GM18520 (cell line): ENCODE results near the gene IAPP.
A peak's percentile ranks its signal among the peaks of the same experiment; 100 is the strongest.
"Not testable (repeated sequence)": the region's sequence is repeated elsewhere in the genome, so short reads cannot be mapped to it uniquely, and the experiment has no call there.

Experiments used
- ATAC-seq: cut with Tn5 transposase; IDR thresholded peaks from one replicate; pipeline ENCODE4 v1.9.1; 2021; ENCODE audit not compliant: unreplicated experiment

The IAPP gene

DNA sequence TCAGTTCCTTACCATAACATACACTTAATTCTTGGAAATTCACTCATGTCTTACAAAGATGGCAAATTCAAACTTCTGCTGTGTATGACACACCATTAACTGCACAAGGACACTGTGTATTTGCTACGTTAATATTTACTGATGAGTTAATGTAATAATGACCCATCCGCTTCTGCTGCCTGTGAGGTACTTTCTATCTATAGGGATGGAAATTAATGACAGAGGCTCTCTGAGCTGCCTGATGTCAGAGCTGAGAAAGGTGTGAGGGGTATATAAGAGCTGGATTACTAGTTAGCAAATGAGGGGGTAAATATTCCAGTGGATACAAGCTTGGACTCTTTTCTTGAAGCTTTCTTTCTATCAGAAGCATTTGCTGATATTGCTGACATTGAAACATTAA, at the start of gene IAPP:
Gene IAPP (plus strand): TSS at position 301 of the 400 bp plus-strand sequence. CDS start 450 bp downstream, outside the sequence.
- no peak for ATAC-seq

DNA sequence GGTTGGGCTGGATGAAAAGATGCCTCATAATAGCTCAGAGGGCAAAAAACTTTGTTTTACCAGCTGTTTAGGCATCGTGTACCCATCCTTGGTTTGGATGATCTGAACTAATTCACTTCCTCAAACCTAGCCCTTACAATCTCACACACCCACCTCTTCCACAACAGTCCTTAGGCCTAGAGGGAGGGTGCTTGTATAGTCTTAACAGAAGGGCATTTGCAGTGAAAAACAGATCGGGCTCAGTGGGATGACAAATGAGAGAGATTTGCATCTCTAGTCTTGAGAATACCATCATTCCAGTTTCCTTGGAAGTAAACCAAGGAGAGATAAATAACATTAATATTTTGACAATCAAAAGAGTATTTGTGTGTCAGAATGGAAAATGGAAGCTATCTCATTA, 49.0 kb upstream of the IAPP start:
- ATAC-seq, result no peak

DNA sequence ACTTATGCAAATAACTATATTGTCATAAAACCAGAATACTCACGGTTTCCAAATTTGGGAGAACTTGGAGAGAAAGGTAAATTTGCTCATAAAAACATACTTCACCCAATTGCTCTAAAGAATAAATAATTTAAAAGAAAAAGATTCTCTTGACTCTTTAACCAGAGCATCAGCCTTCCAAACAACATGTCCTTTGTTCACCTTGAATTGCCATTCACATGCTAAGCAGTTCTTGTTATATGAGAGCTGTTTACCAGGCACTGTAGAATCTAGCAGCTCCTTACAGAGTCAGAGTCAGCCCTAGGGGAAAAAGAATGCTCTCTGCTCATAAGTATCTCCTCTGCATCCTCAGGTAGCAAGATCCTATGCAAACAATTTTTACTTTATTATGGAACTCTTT, 48.2 kb upstream of the IAPP start:
- ATAC-seq, result no peak

DNA sequence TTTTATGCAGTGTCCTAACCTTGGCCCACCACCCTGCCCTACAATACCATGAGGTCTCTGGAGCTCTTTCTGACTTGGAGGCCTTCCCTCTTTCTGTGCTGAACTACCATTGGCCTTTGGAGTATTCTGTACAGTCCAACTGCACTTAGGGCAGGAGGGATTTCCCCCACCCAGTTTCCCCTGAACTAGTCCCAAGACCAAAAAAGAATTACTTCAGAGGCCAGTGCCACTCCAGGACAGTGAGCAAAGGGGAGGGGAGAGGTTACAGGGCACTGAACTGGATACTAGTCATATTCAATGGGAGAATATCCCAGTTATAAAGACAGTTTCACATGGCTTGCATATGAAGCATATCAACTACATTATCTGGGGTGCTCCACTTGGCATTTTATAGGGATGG, 44.1 kb upstream of the IAPP start:
- no peak for ATAC-seq

DNA sequence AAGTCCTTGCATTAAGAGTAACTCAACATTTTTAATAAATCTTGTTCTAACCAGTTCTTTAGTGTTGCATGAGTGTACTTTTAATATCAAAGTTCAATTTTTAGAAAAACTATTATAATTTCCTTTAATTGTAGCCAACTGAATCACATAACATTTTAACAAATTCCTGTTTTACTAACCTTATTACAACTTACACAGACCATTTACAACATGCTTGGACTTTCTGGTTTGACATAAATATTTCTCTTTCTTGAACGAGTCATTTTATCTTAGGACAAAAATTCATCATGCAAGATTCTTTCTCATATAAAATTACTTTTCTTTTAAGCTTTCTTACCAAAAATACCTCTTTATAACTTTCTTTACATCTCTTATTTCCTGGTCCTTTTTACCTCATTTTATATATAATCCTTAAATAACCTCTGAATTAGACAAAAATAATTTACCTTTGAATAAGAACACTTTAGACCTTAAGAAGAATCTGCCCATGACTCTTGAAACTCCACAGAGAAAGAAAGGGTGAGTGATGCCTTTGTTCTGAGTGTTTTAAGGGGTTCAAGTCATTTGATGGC, 41.9 kb upstream of the IAPP start:
- ATAC-seq, result no peak

DNA sequence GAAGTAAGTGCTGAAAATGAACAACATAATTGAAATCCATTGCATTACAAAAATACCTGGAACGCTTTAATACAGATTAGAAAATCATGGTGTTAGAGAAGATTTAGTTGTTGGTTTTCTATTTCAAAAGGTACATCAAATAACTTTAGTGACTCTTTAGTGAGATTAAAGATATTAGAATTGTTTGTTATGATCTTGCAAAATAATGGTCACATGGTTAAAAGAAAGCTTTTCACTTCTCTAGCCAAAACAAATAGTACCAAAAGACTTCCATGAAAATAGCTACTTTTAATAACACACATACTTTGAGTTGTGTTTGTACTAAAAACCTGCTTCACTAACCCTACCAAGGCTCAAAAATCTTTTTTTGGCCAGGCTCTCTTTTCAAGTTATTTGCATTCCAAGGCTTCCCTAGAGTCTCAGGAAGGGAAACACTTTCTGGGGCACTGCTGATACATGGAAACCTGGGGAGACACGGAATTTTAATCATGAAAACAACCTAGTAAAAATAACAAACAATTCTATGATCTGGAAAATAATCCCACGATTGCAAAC, 37.9 kb upstream of the IAPP start, which contains the start of gene SLCO1A2:
Gene SLCO1A2 (minus strand): TSS at position 147 of the 555 bp plus-strand sequence. CDS start 270 bp downstream, outside the sequence.
- ATAC-seq, result no peak

DNA sequence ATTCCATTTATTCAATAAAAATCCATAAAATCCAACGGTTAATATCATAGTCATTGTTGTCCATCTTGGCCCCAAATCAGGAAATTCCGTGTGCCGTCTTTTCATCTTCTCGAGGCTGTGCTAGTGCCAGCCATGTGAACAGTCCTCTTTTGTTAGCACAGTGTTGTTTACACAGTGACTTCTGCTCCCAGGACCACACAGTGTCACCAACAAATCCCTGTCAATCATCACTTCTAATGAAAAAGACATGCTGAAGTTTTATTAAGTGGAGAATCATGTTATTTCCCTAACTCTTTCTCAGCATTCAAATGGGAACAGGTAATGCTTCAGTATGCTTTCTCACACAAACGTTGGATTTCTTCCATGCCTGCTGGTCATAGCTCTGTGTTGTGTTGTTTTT, 36.0 kb upstream of the IAPP start:
- ATAC-seq, result no peak

DNA sequence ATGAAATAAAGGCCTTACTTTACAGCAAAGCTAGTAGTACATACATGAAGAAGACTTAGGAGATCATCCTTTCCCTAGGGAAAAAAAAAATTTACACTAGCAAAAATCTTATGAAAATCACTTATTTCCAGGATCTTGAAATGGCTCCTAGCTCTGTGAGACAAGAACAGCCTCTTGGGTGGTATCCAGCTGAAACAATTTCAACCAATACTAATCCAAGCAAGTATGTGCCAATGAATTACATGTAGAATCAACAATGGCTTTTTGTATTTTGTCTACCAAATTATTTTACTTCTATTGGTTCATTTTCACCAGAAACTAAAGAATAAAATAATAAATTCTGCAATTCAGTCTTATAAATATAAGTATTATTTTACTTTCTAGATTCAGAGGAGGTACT, 35.2 kb upstream of the IAPP start:
- ATAC-seq, result no peak

DNA sequence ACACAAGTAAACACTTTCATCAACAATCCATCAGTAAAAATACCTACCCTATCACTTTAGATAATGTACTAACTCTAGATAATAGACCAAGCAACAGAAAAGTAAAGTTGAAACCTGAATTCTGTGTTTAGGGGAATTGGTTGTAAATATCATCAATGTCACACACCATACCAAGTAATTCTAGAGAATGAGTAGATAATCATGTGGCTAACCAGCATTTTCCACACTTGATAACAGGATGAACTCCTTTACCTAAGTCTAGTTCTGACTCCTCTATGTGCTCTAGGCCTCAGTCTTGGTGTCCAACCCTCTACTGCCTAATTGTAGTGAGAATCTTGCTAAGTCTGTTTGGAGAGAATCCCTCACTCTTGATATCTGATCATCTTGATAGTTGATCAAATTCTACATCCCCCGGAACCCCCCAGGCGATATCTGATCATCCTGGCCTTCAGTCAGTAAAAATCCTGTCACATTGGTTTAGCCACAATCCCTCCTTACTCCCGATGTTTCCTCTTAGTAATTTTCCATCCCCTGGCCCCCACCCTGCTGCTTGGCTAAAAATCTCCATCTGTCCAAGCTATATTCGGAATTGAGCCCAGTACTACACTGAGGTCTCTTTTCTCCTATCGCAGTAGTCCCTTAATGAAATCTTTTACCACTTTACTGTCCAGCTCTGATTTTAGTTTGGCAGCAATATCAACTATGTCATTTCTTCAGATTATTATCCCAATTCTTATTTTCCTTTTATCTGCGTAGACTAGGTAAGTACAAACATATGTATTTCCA, 34.5 kb upstream of the IAPP start:
- ATAC-seq, result no peak

DNA sequence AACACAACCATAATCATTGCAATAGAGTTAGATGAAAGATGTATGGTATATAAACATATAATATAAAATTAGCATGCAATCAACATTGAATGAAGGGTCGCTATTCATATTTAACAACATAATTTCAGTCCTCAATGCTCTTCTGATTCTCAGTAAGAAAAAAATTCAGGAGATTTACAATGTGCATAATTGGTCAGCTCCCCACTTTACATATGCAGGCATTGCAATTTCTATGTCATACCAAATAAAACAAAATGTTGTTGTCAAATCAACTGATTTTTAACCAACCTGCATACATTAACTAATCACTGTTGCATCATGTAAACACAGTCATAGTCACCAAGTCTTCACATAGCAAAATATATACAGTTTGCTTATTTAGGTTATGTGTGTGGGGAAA, 32.8 kb upstream of the IAPP start:
- no peak for ATAC-seq

DNA sequence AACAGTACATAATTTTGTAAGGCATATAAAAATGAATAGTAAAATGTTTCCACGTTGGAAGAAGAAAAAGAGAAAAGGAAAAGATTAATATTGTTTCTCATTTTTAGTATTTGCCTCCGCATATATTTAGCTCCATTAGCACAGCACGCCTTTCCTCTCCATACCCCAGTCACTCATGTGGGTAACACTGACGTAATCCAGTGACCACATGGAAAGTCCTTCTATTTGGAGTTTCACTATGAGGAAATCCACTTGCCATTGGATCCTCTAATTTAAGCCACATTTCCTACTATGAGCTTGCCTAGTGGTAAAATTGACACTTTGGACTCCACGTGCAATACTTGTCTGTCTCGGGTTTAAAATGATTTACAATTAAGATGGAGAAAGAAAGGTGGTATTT, 32.3 kb upstream of the IAPP start:
- ATAC-seq, result no peak

DNA sequence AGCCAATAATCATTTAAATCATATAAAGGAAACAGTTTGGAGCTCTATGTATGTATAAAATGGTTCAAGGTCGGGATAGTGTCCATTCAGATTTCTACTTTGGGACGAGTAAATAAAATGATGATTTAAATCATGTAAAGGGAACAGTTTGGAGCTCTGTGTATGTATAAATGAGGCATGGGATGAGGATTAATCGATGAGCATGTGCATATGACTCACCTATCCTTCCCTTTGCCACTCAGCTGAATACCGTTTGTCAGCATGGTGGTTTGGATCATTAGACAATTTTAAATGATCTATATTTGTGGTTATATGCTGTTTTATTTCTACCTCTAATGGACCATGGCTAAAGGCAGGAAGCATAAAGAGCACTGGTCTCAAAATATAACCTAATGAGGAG, 30.9 kb upstream of the IAPP start:
- no peak for ATAC-seq

DNA sequence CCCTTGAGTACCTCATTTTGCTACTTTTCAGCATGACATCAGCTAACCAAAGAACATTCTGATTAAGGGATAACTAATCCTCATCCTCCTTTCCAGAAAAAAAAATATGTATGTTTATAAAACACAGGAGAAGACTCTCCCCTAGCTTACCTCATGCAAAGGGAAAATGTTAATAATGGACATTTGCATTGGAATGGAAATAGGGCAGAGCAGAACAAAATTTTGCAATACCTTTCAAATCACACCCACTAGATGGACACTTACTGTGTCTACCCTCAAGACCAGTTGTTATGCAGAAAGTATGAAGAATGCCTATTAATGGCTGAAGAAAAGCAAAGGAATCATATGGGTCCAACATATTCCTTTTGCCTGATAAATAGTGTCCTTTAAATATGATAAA, 29.1 kb upstream of the IAPP start:
- ATAC-seq, result no peak

DNA sequence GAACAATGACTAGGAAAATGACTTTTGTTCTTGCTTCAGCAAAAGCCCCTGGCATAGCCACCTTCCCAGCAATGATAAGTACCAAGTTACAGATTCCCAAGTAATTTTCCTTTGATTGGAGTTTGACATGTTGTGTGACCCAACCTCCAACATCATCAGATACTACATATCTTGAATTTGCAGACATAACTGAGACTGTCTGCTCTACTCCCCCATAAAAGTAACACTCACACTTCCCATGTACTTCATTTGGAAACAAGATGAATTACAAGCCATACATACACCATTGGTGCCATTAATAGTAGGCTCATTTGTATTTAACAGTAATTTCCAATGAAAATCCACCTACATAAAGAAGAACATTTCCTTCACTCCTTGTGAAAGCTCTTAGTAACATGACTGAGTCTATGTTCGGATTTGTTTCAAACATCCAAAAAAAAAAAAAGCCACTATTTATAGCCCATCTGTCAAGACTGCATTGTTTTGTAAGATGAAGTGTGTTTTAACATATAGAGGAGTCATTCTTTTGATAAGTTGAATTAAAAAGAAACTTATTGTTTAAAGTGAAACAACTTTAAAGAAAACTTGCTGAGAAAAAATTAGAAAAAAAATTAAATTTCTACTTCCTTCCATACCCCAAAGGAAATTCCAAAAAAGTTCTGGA, 26.0 kb upstream of the IAPP start:
- ATAC-seq, result no peak

DNA sequence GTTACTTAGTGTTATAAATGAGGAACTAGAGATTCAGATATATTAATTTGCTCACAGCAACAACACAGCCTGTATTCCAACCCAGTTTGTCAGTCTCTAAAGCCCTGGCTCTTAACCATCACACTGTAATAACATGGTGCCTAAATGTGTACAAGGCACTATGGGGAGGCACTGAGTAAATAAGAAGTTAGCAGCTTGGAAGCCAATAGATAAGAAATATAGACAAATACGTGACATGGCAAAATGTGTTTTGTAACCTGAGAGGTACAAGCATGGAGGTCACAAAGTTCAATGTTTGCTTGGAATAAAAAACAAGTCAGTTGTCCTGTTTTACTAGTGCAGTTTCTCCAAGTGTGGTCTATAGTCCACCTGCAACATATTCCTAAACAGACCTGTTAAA, 21.7 kb upstream of the IAPP start:
- no peak for ATAC-seq

DNA sequence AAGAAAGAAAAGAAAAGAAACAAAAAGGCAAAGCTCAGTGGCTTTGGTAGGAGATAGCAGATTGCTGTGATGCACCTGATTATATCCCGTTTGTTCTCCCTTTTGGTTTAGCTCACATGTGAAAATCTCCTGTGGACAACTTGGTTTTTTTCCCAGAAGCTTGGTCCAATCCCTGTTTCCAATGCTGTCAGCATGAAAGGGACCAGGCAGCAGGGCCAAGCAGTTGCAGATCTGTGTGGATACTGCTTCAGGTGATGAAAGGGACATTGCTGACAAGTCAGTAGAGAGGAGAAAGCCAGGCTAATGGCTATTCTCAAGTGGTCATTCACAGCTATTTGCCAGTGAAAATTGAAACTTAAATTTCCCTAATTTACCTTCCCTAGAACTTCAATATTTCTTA, 19.2 kb upstream of the IAPP start:
- ATAC-seq, result no peak

DNA sequence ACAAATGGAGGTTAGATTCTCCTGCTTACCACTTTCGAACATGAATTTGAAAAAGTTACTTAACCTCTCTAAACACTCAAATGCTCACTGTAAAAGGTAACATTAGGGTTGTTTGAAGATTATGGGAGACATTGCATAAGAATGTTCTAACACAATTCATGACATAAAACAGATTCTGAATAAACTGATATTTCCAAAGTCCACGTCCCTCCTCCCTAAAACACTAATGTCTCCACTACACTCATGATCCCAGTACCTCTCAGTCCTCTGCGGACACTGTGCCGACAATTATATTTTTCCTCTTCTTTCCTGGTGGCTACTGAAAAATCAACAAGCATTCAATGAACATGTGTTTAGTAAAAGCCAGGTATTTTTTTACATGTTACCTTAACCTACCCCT, 18.8 kb upstream of the IAPP start:
- ATAC-seq, result no peak

DNA sequence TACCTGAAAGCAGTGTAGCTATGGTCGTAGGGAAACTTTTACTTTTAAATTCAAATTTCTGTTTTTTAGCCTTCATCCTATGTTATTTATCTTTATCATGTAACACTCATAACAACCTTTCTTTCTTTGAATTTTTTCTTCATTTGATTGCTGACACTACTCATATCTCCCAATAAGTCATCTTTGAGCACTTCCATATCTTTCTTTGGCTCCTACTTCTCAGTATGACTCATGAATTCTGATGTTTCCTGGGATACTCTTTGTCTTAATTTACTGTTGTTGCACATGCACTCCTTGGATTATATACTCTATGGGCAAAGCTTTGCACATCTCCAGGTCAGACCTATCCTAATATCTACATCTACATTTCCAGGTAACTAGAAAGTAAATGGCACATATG, 18.1 kb upstream of the IAPP start:
- no peak for ATAC-seq

DNA sequence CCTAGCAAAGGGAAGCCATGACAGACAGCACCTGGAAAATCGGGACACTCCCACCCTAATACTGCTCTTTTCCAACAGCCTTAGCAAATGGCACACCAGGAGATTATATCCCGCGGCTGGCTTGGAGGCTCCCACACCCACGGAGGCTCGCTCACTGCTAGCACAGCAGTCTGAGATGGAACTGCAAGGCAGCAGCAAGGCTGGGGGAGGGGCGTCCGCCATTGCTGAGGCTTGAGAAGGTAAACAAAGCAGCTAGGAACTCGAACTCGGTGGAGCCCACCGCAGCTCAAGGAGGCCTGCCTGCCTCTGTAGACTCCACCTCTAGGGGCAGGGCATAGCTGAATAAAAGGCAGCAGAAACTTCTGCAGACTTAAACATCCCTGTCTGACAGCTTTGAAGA, 12.1 kb upstream of the IAPP start:
- ATAC-seq, result not testable (repeated sequence)

DNA sequence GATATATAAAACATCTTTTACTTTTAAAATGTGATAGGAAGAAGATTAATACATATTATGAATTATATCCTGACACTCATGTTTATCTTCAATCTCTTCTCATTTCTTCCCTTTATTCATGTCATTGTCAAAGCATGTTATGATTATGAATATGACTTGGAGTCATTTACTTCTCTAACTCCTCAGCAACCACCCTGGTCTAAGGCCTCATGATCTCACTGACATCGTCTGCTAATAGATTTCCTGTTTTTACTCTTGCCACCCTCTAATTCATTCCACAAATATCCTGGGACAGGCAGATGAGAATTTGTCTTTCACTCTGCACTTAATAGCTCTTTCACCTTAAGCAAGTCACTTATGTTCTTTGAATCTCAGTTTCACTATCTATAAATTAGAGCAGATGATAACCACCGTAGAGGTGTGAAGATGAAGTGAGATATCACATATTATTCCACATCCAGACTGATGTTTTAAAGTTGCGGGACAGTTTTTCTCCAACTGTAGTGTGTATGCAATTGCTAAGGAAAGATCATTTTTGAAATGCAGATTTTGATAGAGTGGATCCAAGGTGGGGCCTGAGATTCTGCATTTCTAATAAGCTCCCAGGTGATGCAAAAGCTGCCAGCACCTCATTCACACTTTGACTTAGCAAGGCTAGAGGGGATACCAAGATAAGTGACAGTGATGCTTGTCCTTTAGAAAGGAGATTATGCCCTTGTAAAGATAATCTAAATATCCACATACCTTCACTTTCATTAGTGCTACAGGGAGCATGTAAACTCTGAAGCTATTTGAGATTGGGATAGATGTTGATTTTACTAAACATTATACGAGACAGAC, 3.3 kb upstream of the IAPP start:
- peak; percentile 63 for ATAC-seq

DNA sequence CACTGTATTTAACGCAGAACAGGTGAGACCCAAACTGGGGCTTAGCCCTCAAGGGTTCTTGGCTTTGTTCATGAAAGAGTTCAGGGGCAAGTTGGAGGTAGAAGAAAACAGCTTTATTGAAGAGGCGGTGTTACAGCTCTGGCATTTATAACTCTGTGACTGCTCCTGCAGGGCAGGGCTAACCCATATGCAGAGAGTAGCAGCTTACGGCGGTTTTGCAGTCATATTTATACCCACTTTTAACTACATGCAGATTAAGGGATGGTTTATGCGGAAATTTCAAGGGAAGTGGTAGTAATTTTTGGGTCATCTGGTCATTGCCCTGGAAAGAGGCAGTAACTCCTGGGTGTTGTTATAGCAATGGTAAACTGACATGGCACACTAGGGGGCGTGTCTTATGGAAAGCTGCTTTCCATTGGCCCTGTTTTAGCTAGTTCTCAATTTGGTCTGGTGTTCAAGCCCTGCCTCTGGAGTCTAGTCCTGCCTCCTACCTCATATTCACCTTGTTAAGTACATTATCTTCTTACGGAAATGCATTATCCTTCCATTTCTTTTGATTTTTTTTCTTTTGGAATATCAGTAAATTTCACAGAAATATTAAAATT, 1.8 kb upstream of the IAPP start:
- no peak for ATAC-seq
